HL-60/S4 (cell line): ENCODE results near the gene LAG3.
"Not testable (repeated sequence)": the region's sequence is repeated elsewhere in the genome, so short reads cannot be mapped to it uniquely, and the experiment has no call there.

ENCODE experiments used
- in situ Hi-C: fragments of 300-500 bp; cut with MboI; formaldehyde crosslinking; loops from 2 replicates; pipeline ENCODE4 v1.14.3; 2022; ENCODE audit warnings: low sequenced_read_pairs

Gene LAG3

GRCh38 chr12:6772331-6772695 lies at the start of gene LAG3:
Gene LAG3 (plus strand): TSS chr12:6772520. CDS start chr12:6772853, 333 bp downstream.
- in situ Hi-C loops, result no loop called here

- in situ Hi-C loops, result no loop called here
These were observed 49.5 kb upstream of the LAG3 start for GRCh38 chr12:6722863-6723262.

GRCh38 chr12:6723607-6724408 lies 48.5 kb upstream of the LAG3 start, which contains the start of gene COPS7A:
Gene COPS7A (plus strand): TSS chr12:6724046. CDS start chr12:6724657, 611 bp downstream.
- in situ Hi-C loops, result no loop called here

- in situ Hi-C loops, result no loop called here
These were observed 47.9 kb upstream of the LAG3 start for GRCh38 chr12:6724409-6724797.

- in situ Hi-C loops, result no loop called here
These were observed 47.0 kb upstream of the LAG3 start for GRCh38 chr12:6725350-6725749.

GRCh38 chr12:6729186-6729585 lies 43.1 kb upstream of the LAG3 start:
- in situ Hi-C loops, result no loop called here

GRCh38 chr12:6730169-6730568 lies 42.2 kb upstream of the LAG3 start:
- in situ Hi-C loops, result no loop called here

- in situ Hi-C loops, result no loop called here
These were observed 37.6 kb upstream of the LAG3 start for GRCh38 chr12:6734506-6735387.

- in situ Hi-C loops, result no loop called here
These were observed 36.7 kb upstream of the LAG3 start for GRCh38 chr12:6735448-6736191.

GRCh38 chr12:6736754-6737153 lies 35.6 kb upstream of the LAG3 start:
- in situ Hi-C loops, result no loop called here

GRCh38 chr12:6742080-6742479 lies 30.2 kb upstream of the LAG3 start:
- in situ Hi-C loops, result not testable (repeated sequence)

GRCh38 chr12:6742834-6743233 lies 29.5 kb upstream of the LAG3 start:
- in situ Hi-C loops, result no loop called here

GRCh38 chr12:6743300-6743699 lies 29.0 kb upstream of the LAG3 start:
- in situ Hi-C loops, result not testable (repeated sequence)

GRCh38 chr12:6745741-6746525 lies 26.4 kb upstream of the LAG3 start:
- in situ Hi-C loops, result no loop called here

- in situ Hi-C loops, result no loop called here
These were observed 25.1 kb upstream of the LAG3 start for GRCh38 chr12:6747216-6747615.

- in situ Hi-C loops, result no loop called here
These were observed 23.6 kb upstream of the LAG3 start for GRCh38 chr12:6748761-6749160.

GRCh38 chr12:6750506-6750905 lies 21.8 kb upstream of the LAG3 start:
- in situ Hi-C loops, result loop anchor here (5.0 kb wide), 1 partner anchor 77 kb away; the partner anchor contains the start of gene P3H3

- in situ Hi-C loops, result loop anchor here (5.0 kb wide), 1 partner anchor 76 kb away; the partner anchor contains the start of gene P3H3
These were observed 20.6 kb upstream of the LAG3 start for GRCh38 chr12:6751767-6752166.

- in situ Hi-C loops, result loop anchor here (5.0 kb wide), 1 partner anchor 75 kb away; the partner anchor contains the start of gene P3H3
These were observed 20.0 kb upstream of the LAG3 start for GRCh38 chr12:6752167-6752920.
